Sigmoid colon (tissue), 4 donors: ENCODE data around the gene VWA3B.

Source experiments
- EP300 ChIP-seq, 4 donors: sonication (generic); formaldehyde crosslinking; IDR thresholded peaks; one replicate each; pipeline ENCODE4 v1.6.1; 2017; ENCODE audit warnings: antibody characterized with exemption in 4 of 4
- POLR2A ChIP-seq, 2 donors: fragments of 450-650 bp; IDR thresholded peaks; one replicate each; pipeline ENCODE4 v1.6.1; 2016; ENCODE audit warnings: antibody characterized with exemption in 2 of 2, mild to moderate bottlenecking in 2 of 2, moderate library complexity in 2 of 2
- TF ChIP-seq, protein P1 (sequence below), 4 experiments: fragments of 450-650 bp in 3 of 4; fragments of 200-600 bp in 1 of 4; IDR thresholded peaks; one replicate each; pipeline ENCODE4 v1.5.1; 2016 to 2019; ENCODE audit warnings: antibody characterized with exemption in 4 of 4, mild to moderate bottlenecking in 3 of 4, moderate library complexity in 2 of 4

DNA sequence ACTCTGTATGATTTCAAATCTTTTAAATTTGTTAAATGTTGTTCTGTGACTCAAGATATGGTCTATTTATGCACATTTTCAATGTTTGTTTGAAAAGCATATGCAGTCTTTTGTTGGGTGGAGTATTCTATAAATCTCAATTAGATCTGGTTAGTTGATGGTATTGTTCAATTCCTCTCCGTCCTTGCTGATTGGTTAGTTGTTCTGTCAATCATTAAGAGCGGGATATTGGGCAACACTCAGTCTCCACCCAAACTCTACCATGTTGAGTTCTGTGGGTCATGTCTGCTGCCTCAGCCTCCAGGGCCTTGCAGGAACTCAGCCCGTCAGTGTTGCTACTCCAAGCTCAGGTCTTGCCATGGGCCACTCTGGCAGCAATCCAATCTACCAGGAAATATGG, 118.9 kb downstream of the VWA3B start:
- TF ChIP-seq, protein P1, sequence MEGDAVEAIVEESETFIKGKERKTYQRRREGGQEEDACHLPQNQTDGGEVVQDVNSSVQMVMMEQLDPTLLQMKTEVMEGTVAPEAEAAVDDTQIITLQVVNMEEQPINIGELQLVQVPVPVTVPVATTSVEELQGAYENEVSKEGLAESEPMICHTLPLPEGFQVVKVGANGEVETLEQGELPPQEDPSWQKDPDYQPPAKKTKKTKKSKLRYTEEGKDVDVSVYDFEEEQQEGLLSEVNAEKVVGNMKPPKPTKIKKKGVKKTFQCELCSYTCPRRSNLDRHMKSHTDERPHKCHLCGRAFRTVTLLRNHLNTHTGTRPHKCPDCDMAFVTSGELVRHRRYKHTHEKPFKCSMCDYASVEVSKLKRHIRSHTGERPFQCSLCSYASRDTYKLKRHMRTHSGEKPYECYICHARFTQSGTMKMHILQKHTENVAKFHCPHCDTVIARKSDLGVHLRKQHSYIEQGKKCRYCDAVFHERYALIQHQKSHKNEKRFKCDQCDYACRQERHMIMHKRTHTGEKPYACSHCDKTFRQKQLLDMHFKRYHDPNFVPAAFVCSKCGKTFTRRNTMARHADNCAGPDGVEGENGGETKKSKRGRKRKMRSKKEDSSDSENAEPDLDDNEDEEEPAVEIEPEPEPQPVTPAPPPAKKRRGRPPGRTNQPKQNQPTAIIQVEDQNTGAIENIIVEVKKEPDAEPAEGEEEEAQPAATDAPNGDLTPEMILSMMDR (IDR thresholded peaks at IDR 0.05) = no peak
- TF ChIP-seq EP300 (IDR thresholded peaks at IDR 0.05) = no peak
- TF ChIP-seq POLR2A (IDR thresholded peaks at IDR 0.05) = no peak
